ENCODE results near the gene SMC4.

The SMC4 gene

GRCh38 chr3:160379628-160380214 lies 19.7 kb upstream of the SMC4 start:
- TF ChIP-seq CTCF (IDR thresholded peaks at IDR 0.05; ENCODE audit: low read depth, low read length, missing control alignments), result no peak
- no peak overlapping the region for H3K4me3 ChIP-seq (ENCODE audit: low read depth, low read length)
- DNase-seq (ENCODE audit: low read depth), result no peak

DNA sequence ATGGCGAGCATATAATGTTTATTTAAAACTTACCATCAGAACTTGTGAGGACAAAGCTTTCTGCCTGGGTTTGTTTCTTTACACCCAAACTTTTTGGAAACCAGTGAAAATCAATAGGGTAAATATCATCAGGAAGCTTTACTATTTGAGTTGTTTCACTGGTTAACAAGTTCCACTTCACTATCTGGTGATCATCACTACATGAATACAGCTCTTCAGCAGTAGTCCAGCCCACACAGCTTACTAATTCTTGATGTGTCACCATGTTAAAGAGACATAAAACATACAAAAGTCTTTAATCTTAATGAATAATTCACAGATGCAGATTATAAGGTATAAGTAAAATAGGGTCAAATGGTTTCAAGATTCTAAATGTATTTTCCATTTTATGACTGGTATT lies 18.0 kb upstream of the SMC4 start:
- DNase-seq (ENCODE audit: low read depth), result no peak
- H3K4me3 ChIP-seq (ENCODE audit: low read depth, low read length), result no peak overlapping the region
- no peak for TF ChIP-seq CTCF (IDR thresholded peaks at IDR 0.05; ENCODE audit: low read depth, low read length, missing control alignments)

DNA sequence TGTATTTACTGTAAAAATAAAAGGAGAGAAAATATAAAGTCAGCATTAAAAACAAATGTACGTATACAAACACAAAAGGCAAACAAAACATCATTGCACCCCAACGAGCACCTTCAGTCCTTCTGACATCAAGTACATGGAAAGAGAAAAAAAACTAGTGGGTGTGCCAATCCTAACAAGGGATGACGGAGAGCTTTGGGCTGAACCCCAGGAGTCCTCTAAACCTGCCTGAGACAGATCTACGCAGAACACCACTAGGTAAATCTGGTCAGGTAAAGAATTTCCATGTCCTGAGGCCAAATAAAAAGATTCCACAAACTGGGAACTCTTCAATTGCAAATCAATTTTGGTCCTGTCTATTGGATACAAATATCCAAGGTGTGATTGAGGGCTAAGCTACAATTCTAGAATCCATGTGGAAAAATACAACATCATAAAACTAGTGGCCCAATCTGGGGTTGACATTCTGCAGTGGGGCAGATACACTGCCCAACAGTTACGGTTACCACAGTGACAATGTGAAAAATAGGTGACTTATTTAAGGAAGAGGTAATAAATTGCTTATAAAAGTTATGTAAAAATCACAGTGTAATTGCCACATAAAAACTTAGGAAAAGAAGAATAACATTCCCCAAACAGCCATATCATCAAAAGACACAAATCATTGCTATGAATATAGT lies 14.7 kb upstream of the SMC4 start:
- no peak overlapping the region for H3K4me3 ChIP-seq (ENCODE audit: low read depth, low read length)
- TF ChIP-seq CTCF (IDR thresholded peaks at IDR 0.05; ENCODE audit: low read depth, low read length, missing control alignments), result no peak
- no peak for DNase-seq (ENCODE audit: low read depth)

DNA sequence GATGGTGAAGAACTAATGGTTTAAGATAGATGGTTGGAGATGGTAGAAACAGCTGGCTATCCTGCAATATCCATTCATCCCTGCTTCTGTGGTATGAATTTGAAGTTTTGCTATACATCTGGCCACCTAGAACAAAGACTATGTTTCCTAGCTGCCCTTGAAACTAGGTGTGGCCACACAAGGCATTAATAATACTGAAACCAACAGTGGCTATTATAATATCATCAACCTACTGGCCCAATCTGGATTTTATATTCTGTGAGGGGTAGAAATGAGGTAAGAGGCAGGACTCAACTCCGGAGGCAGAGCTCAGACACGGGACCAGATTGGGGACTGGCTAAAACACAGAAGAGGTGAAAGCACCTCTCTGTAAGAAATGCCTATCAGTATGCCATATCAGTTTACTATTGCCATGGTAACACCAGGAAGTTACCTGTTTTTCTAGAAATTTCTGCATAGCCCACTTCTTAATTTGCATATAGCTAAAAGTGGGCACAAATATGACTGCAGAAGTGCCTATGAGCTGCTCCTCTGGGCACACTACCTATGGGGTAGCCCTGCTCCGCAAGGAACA lies 8.8 kb upstream of the SMC4 start:
- TF ChIP-seq CTCF (IDR thresholded peaks at IDR 0.05; ENCODE audit: low read depth, low read length, missing control alignments), result no peak
- DNase-seq (ENCODE audit: low read depth), result no peak
- no peak overlapping the region for H3K4me3 ChIP-seq (ENCODE audit: low read depth, low read length)

DNA sequence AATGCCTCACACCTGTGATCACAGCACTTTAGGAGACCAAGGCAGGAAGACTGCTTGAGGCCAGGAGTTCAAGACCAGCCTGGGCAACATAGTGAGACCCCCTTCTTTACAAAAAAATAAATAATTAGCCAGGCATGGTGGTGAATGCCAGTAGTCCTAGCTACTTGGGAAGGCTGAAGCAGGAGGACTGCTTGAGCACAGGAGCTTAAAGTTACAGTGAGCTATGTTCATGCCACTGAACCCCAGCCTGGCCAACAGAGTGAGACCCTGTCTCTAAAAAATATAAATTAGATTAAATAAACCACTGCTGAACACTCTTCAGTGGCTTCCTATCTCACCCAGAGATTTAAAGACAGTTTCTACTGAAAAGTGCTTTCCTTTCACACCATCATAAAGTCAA lies 6.7 kb upstream of the SMC4 start:
- TF ChIP-seq CTCF (IDR thresholded peaks at IDR 0.05; ENCODE audit: low read depth, low read length, missing control alignments), result no peak
- no peak for DNase-seq (ENCODE audit: low read depth)
- H3K4me3 ChIP-seq (ENCODE audit: low read depth, low read length), result no peak overlapping the region

- no peak for DNase-seq (ENCODE audit: low read depth)
- TF ChIP-seq CTCF (IDR thresholded peaks at IDR 0.05; ENCODE audit: low read depth, low read length, missing control alignments), result no peak
- H3K4me3 ChIP-seq (ENCODE audit: low read depth, low read length), result no peak overlapping the region
Measured at GRCh38 chr3:160393346-160394008, 6.0 kb upstream of the SMC4 start.
